Measurements from ENCODE around the gene ZDBF2.

DNA sequence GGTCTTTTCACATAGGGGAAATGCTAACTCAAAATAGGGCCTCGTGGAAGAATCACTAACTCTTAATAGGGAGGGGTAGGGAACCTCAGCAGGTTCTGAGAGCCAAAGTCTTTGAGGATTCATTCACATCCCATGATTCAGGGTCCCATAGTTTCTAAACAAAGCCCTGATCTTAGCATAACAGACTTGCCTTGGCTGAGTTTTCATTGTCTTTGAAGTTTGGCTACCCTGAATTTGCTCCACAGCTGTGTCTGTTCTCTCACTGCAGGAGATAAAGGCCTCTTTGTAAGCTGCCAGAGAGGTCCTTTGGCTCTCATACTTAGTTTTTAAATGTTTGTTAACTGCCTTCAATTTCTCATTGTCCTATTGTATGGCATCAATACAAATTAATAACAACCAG, 54.5 kb downstream of the ZDBF2 start:
- TF ChIP-seq, protein P1, sequence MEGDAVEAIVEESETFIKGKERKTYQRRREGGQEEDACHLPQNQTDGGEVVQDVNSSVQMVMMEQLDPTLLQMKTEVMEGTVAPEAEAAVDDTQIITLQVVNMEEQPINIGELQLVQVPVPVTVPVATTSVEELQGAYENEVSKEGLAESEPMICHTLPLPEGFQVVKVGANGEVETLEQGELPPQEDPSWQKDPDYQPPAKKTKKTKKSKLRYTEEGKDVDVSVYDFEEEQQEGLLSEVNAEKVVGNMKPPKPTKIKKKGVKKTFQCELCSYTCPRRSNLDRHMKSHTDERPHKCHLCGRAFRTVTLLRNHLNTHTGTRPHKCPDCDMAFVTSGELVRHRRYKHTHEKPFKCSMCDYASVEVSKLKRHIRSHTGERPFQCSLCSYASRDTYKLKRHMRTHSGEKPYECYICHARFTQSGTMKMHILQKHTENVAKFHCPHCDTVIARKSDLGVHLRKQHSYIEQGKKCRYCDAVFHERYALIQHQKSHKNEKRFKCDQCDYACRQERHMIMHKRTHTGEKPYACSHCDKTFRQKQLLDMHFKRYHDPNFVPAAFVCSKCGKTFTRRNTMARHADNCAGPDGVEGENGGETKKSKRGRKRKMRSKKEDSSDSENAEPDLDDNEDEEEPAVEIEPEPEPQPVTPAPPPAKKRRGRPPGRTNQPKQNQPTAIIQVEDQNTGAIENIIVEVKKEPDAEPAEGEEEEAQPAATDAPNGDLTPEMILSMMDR (optimal IDR thresholded peaks at IDR 0.05 in 1 of 3, IDR thresholded peaks at IDR 0.05 in 1 of 3, conservative IDR thresholded peaks at IDR 0.05 in 1 of 3; ENCODE audit: extremely low read depth in 1 of 3, insufficient read depth in 2 of 3, low read length in 3 of 3) = no peak
- no peak for TF ChIP-seq EZH2 (IDR thresholded peaks at IDR 0.05; ENCODE audit: low read length)

Data from keratinocyte (primary cell).